GM23338 (cell line): ENCODE measurements around the gene TRAF3. TPM values are rescaled to one million over a fixed set of nuclear protein-coding genes. Genes with fewer than 3 reads are reported as not detected.

ENCODE experiments used
- ATAC-seq: fragments of 200-7000 bp; cut with Tn5 transposase; 3 replicates; pipeline ENCODE4 v1.9.1; 2020
- DNase-seq: peaks from one replicate; pipeline ENCODE4 v3.0.0-alpha.2; 2015; ENCODE audit warnings: low spot score
- H2AFZ ChIP-seq: fragments of 200-600 bp; sonication (generic); 2 replicates; pipeline ENCODE4 v1.8.0; 2016; ENCODE audit warnings: antibody characterized with exemption, mild to moderate bottlenecking, moderate library complexity
- H3F3A ChIP-seq: fragments of 200-600 bp; sonication (generic); replicated peaks from 2 replicates; pipeline ENCODE4 v1.8.0; 2017; ENCODE audit warnings: antibody characterized with exemption, mixed run types, low read depth
- H3K27ac ChIP-seq: fragments of 200-600 bp; sonication (generic); 2 replicates; pipeline ENCODE4 v1.6.1; 2016; ENCODE audit warnings: low read depth
- H3K27me3 ChIP-seq: fragments of 200-600 bp; sonication (generic); 2 replicates; pipeline ENCODE4 v1.8.0; 2016; ENCODE audit warnings: mild to moderate bottlenecking, mixed run types, moderate library complexity; ENCODE audit not compliant: insufficient read depth
- H3K36me3 ChIP-seq: fragments of 200-600 bp; sonication (generic); 2 replicates; pipeline ENCODE4 v1.8.0; 2016; ENCODE audit warnings: mild to moderate bottlenecking; ENCODE audit not compliant: insufficient read depth
- H3K4me1 ChIP-seq: fragments of 200-600 bp; sonication (generic); 2 replicates; pipeline ENCODE4 v1.8.0; 2016; ENCODE audit warnings: mild to moderate bottlenecking, moderate library complexity; ENCODE audit not compliant: insufficient read depth
- H3K4me2 ChIP-seq: fragments of 200-600 bp; sonication (generic); 2 replicates; pipeline ENCODE4 v1.7.1; 2017; ENCODE audit warnings: mixed run types
- H3K4me3 ChIP-seq: fragments of 200-600 bp; sonication (generic); 2 replicates; pipeline ENCODE4 v1.6.1; 2016; ENCODE audit warnings: mixed run types
- H3K79me2 ChIP-seq: fragments of 200-600 bp; sonication (generic); replicated peaks from 2 replicates; pipeline ENCODE4 v1.8.0; 2017; ENCODE audit warnings: mild to moderate bottlenecking; ENCODE audit not compliant: insufficient read depth
- H3K9me2 ChIP-seq: fragments of 200-600 bp; sonication (generic); 2 replicates; pipeline ENCODE4 v1.8.0; 2017; ENCODE audit not compliant: insufficient read depth
- H4K20me1 ChIP-seq: fragments of 200-600 bp; sonication (generic); replicated peaks from 2 replicates; pipeline ENCODE4 v1.8.0; 2017; ENCODE audit warnings: mild to moderate bottlenecking; ENCODE audit not compliant: insufficient read depth
- H3K27ac Mint-ChIP-seq: 2 replicates; pipeline ENCODE4 v1.8.0; 2020; ENCODE audit warnings: inconsistent platforms, mild to moderate bottlenecking, moderate library complexity, mixed read lengths
- H3K27me3 Mint-ChIP-seq: 3 replicates; pipeline ENCODE4 v1.8.0; 2022; ENCODE audit warnings: low read depth, mild to moderate bottlenecking, moderate library complexity, mixed read lengths, inconsistent platforms; ENCODE audit not compliant: insufficient read depth, poor library complexity
- H3K36me3 Mint-ChIP-seq: 3 replicates; pipeline ENCODE4 v1.8.0; 2021; ENCODE audit warnings: low read depth, mild to moderate bottlenecking, inconsistent platforms, moderate library complexity, mixed read lengths
- H3K4me1 Mint-ChIP-seq: 3 replicates; pipeline ENCODE4 v1.8.0; 2020; ENCODE audit warnings: mild to moderate bottlenecking, inconsistent platforms, mixed read lengths
- H3K4me3 Mint-ChIP-seq: 3 replicates; pipeline ENCODE4 v1.8.0; 2021; ENCODE audit warnings: moderate library complexity, mild to moderate bottlenecking, inconsistent platforms, mixed read lengths
- H3K9me3 Mint-ChIP-seq: 3 replicates; pipeline ENCODE4 v1.8.0; 2020; ENCODE audit warnings: moderate library complexity, mild to moderate bottlenecking, inconsistent platforms, mixed read lengths
- CREB1 ChIP-seq: fragments of 250-450 bp; sonication (Bioruptor Pico); IDR thresholded peaks from 2 replicates; pipeline ENCODE4 v1.5.0; 2020; ENCODE audit warnings: low read depth, mild to moderate bottlenecking, moderate library complexity
- EZH2 ChIP-seq: fragments of 200-600 bp; sonication (generic); IDR thresholded peaks from one replicate; pipeline ENCODE4 v1.8.0; 2017; ENCODE audit warnings: antibody characterized with exemption, mild to moderate bottlenecking, low read depth; ENCODE audit not compliant: unreplicated experiment
- EZH2phosphoT487 ChIP-seq: fragments of 200-600 bp; sonication (generic); IDR thresholded peaks from one replicate; pipeline ENCODE4 v1.8.1; 2018; ENCODE audit warnings: antibody characterized with exemption; ENCODE audit not compliant: unreplicated experiment
- JUNB ChIP-seq: IDR thresholded peaks from one replicate; pipeline ENCODE4 v1.6.1; 2016; ENCODE audit warnings: antibody characterized with exemption; ENCODE audit not compliant: unreplicated experiment
- NANOG ChIP-seq: IDR thresholded peaks from 2 replicates; pipeline ENCODE4 v1.6.1; 2016; ENCODE audit warnings: antibody characterized with exemption, borderline replicate concordance
- POLR2AphosphoS5 ChIP-seq: IDR thresholded peaks from 2 replicates; pipeline ENCODE4 v1.6.1; 2016; ENCODE audit warnings: antibody characterized with exemption, low read depth
- STAT1 ChIP-seq: IDR thresholded peaks from one replicate; pipeline ENCODE4 v1.6.1; 2016; ENCODE audit warnings: antibody characterized with exemption; ENCODE audit not compliant: unreplicated experiment
- ZNF114 ChIP-seq: fragments of 250-450 bp; sonication (Bioruptor Pico); IDR thresholded peaks from 2 replicates; pipeline ENCODE4 v1.5.0; 2020; ENCODE audit warnings: mild to moderate bottlenecking, moderate library complexity
- ZNF331 ChIP-seq: fragments of 250-450 bp; sonication (Bioruptor Pico); IDR thresholded peaks from 2 replicates; pipeline ENCODE4 v1.5.0; 2020; ENCODE audit warnings: low read depth, mild to moderate bottlenecking, moderate library complexity
- ZNF462 ChIP-seq: fragments of 250-450 bp; sonication (Bioruptor Pico); IDR thresholded peaks from 2 replicates; pipeline ENCODE4 v1.5.0; 2020; ENCODE audit warnings: mild to moderate bottlenecking, moderate library complexity
- polyA plus RNA-seq: library from polyadenylated mRNA; unstranded; fragments of >200 nt; fragmentation: Nextera tagmentation; extraction: Ambion mirVana; gene quantifications from 2 replicates; pipeline ENCODE4 v1.2.1, GENCODE V29; 2016
- total RNA-seq: library from RNA; depleted of rRNA; stranded (reverse); fragments of >200 nt; shearing (Covaris generic); gene quantifications from 2 replicates; pipeline ENCODE4 v1.2.3, GENCODE V29; 2014
- TF ChIP-seq, protein P1 (sequence below), 2 experiments: fragments of 200-600 bp in 1 of 2; sonication (generic) in 1 of 2; conservative IDR thresholded peaks; 2 replicates each; pipeline versions ENCODE4 v1.5.1 to v1.6.1; 2016 to 2017; ENCODE audit warnings: antibody characterized with exemption in 2 of 2, low read depth in 2 of 2, mild to moderate bottlenecking in 2 of 2, moderate library complexity in 1 of 2
- TF ChIP-seq, protein P2 (sequence below): IDR thresholded peaks from one replicate; pipeline ENCODE4 v1.6.1; 2018; ENCODE audit warnings: antibody characterized with exemption; ENCODE audit not compliant: unreplicated experiment
- TF ChIP-seq, protein P3 (sequence below): IDR thresholded peaks from 2 replicates; pipeline ENCODE4 v1.6.1; 2016; ENCODE audit warnings: antibody characterized with exemption

The TRAF3 gene
- total and polyA plus RNA-seq, 2 experiments from 2014 or later = 3.7 to 9.3 TPM

DNA sequence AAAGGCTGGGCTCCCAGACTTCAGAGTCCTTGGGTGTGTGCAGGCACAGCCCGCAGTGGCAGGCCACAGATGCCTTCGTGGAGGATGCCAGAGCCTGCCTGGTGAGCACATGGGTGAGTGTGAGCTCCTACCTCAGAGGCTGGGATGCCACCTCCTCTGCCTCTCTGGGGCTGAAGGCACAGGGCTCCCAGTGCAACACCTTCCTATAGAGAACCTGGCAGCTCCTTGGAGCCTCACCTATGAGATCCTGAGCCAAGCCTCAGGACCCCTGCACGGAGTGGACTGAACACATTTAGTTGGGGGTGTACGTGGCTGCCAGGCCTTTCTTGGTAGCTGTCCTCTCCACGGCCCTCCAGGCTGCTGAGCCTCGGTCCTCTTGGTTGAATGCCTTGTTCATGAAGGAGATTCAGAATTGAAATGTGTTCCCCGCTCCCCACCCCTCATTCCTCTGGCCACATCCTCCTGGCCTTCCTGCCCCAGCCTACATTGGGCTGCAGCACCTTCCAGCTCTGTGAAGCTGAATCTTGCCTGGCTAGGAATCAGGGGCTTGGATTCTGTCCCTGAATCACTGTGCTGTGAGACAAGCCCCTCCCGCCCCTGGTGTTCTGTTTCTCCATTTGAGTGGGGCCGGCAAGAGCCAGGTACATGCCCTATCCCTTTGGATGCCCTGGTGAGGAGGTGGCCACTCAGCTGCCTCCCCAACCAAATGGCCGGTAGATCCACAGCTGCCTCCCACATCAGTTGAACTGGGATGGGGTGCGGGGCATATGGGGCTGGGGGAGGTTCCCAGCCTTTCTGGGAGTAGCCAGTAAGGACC is 38.7 kb upstream of the TRAF3 start:
- DNase-seq (no peak), ATAC-seq (peak; percentile 20)
- Histone ChIP-seq H3K4me2 (no peak overlapping the region), H3K27me3 (no peaks in the 10 kb centered on the region), H3K79me2 (no peaks in the 10 kb centered on the region), H3K27ac (no peak overlapping the region), H3K4me1 (no peaks in the 10 kb centered on the region), H3K36me3 (no peaks in the 10 kb centered on the region; the same call in 1 of the 2 replicates), H3F3A (no peaks in the 10 kb centered on the region), H3K4me3 (no peak overlapping the region), H3K9me2 (no peaks in the 10 kb centered on the region), H4K20me1 (no peaks in the 10 kb centered on the region), H2AFZ (no peak overlapping the region)
- Mint-ChIP-seq H3K36me3 (peaks cover 21% of the 10 kb centered on the region), H3K4me3 (no peak overlapping the region), H3K9me3 (peaks cover 30% of the 10 kb centered on the region), H3K27ac (no peak overlapping the region), H3K27me3 (peaks cover 9% of the 10 kb centered on the region), H3K4me1 (no peaks in the 10 kb centered on the region)
- TF ChIP-seq, protein P1, sequence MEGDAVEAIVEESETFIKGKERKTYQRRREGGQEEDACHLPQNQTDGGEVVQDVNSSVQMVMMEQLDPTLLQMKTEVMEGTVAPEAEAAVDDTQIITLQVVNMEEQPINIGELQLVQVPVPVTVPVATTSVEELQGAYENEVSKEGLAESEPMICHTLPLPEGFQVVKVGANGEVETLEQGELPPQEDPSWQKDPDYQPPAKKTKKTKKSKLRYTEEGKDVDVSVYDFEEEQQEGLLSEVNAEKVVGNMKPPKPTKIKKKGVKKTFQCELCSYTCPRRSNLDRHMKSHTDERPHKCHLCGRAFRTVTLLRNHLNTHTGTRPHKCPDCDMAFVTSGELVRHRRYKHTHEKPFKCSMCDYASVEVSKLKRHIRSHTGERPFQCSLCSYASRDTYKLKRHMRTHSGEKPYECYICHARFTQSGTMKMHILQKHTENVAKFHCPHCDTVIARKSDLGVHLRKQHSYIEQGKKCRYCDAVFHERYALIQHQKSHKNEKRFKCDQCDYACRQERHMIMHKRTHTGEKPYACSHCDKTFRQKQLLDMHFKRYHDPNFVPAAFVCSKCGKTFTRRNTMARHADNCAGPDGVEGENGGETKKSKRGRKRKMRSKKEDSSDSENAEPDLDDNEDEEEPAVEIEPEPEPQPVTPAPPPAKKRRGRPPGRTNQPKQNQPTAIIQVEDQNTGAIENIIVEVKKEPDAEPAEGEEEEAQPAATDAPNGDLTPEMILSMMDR (conservative IDR thresholded peaks at IDR 0.05; ENCODE audit: low read depth in 2 of 2) = no peak
- TF ChIP-seq ZNF462 (CRISPR knock-in tag) (no peak), CREB1 (no peak), JUNB (no peak), STAT1 (no peak), ZNF114 (CRISPR knock-in tag) (no peak), ZNF331 (CRISPR knock-in tag) (no peak), EZH2 (no peak), NANOG (no peak), EZH2phosphoT487 (no peak), POLR2AphosphoS5 (no peak)
- TF ChIP-seq, protein P2, sequence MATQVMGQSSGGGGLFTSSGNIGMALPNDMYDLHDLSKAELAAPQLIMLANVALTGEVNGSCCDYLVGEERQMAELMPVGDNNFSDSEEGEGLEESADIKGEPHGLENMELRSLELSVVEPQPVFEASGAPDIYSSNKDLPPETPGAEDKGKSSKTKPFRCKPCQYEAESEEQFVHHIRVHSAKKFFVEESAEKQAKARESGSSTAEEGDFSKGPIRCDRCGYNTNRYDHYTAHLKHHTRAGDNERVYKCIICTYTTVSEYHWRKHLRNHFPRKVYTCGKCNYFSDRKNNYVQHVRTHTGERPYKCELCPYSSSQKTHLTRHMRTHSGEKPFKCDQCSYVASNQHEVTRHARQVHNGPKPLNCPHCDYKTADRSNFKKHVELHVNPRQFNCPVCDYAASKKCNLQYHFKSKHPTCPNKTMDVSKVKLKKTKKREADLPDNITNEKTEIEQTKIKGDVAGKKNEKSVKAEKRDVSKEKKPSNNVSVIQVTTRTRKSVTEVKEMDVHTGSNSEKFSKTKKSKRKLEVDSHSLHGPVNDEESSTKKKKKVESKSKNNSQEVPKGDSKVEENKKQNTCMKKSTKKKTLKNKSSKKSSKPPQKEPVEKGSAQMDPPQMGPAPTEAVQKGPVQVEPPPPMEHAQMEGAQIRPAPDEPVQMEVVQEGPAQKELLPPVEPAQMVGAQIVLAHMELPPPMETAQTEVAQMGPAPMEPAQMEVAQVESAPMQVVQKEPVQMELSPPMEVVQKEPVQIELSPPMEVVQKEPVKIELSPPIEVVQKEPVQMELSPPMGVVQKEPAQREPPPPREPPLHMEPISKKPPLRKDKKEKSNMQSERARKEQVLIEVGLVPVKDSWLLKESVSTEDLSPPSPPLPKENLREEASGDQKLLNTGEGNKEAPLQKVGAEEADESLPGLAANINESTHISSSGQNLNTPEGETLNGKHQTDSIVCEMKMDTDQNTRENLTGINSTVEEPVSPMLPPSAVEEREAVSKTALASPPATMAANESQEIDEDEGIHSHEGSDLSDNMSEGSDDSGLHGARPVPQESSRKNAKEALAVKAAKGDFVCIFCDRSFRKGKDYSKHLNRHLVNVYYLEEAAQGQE = no peak
- TF ChIP-seq, protein P3, sequence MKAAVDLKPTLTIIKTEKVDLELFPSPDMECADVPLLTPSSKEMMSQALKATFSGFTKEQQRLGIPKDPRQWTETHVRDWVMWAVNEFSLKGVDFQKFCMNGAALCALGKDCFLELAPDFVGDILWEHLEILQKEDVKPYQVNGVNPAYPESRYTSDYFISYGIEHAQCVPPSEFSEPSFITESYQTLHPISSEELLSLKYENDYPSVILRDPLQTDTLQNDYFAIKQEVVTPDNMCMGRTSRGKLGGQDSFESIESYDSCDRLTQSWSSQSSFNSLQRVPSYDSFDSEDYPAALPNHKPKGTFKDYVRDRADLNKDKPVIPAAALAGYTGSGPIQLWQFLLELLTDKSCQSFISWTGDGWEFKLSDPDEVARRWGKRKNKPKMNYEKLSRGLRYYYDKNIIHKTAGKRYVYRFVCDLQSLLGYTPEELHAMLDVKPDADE = no peak
